ENCODE results near the gene GNA12. TPM values are rescaled to one million over a fixed set of nuclear protein-coding genes. Genes with fewer than 3 reads are reported as not detected.

Gene GNA12
- total and polyA plus RNA-seq, 11 donors, result 10.7 to 56.5 (median 34.9) TPM

DNA sequence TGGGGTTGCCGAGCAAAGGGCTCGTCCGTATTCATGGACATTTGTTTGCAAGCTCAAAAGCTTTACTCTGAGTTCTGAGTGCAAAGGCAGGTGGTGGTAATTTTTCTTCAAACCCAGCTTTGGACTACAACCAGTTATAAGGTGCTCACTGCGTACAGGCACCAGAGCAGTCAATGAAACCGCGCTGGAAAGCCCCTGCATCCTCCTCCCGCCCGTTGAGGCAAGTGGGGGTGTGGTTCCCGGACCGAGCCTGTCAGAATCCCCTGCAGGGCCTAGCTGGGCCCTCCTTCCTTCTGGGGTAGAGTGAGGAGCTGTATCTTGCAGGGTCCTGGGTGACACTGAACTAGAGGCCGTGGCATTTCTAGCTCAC, 133.8 kb downstream of the GNA12 start:
- peak in 1 of 5 donors; percentile 23 for DNase-seq
- Histone ChIP-seq H3K4me1 (peaks cover 0 to 39% (median 18%) of the 10 kb centered on the region in 12 donors), H3K4me3 (peak overlapping the region in 2 of 12 donors; percentile 27 to 31), H3K27me3 (no peaks in the 10 kb centered on the region), H3K9me3 (peaks cover 0 to 7% (median 0%) of the 10 kb centered on the region in 12 donors), H3K36me3 (peaks cover 0 to 6% (median 0%) of the 10 kb centered on the region in 9 donors), H3K27ac (no peak overlapping the region)
- intact Hi-C loops (cut with DNase I), result no loop called here
- TF ChIP-seq, protein P1, sequence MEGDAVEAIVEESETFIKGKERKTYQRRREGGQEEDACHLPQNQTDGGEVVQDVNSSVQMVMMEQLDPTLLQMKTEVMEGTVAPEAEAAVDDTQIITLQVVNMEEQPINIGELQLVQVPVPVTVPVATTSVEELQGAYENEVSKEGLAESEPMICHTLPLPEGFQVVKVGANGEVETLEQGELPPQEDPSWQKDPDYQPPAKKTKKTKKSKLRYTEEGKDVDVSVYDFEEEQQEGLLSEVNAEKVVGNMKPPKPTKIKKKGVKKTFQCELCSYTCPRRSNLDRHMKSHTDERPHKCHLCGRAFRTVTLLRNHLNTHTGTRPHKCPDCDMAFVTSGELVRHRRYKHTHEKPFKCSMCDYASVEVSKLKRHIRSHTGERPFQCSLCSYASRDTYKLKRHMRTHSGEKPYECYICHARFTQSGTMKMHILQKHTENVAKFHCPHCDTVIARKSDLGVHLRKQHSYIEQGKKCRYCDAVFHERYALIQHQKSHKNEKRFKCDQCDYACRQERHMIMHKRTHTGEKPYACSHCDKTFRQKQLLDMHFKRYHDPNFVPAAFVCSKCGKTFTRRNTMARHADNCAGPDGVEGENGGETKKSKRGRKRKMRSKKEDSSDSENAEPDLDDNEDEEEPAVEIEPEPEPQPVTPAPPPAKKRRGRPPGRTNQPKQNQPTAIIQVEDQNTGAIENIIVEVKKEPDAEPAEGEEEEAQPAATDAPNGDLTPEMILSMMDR (IDR thresholded peaks at IDR 0.05), result no peak
- TF ChIP-seq POLR2A (IDR thresholded peaks at IDR 0.05), result no peak
- no peak for ATAC-seq
- WGBS, 4 donors, result 84 to 94% (median 89%) methylated on average over 11 of the region's 11 CpGs

DNA sequence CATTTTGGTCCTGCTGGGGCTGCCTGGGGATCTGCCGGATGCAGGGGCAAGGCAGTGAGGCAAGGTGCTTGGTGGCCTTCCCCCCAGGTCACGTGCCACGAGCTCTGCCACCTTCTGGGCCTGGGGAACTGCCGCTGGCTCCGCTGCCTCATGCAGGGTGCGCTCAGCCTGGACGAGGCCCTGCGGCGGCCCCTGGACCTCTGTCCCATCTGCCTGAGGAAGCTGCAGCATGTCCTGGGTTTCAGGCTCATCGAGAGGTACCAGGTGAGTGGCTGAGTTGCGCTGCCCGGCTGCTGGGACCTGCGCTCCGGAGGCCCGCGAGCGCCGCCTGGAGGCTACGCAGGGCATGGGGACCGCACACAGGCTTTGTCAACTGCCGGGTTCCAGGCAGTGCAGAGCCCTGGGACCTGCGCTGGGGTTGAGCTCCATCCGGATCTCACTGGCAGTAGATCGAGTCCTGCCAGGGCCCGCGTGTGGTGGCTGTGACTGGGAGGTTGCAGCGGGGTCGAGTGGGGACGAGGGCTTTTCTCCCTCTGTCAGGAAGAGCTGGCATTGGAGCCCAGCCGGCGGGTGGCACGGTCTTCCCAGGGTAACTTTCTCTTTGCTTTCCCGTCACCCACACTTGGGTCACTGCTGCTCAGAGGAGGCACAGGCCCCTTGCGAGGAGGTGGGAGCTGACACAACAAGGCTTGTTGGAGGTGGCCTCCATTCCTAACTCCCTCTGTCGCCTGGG, 134.4 kb downstream of the GNA12 start:
- Histone ChIP-seq H3K4me3 (peak overlapping the region in 3 of 12 donors; percentile 26 to 31 (median 27)), H3K9me3 (peaks cover 0 to 3% (median 0%) of the 10 kb centered on the region in 12 donors), H3K27me3 (no peaks in the 10 kb centered on the region), H3K36me3 (peaks cover 0 to 6% (median 0%) of the 10 kb centered on the region in 9 donors), H3K27ac (no peak overlapping the region), H3K4me1 (peaks cover 0 to 34% (median 16%) of the 10 kb centered on the region in 12 donors)
- TF ChIP-seq, protein P1 (IDR thresholded peaks at IDR 0.05), result peak; percentile 69 to 86 (median 78)
- TF ChIP-seq POLR2A (IDR thresholded peaks at IDR 0.05), result no peak
- DNase-seq (peak in 3 of 5 donors; percentile 67 to 85 (median 71)), ATAC-seq (peak in 3 of 4 donors; percentile 51 to 69 (median 60))
- 37 to 63% (median 43%) methylated on average over 9 to 35 of the region's 35 CpGs for WGBS, 4 donors
- intact Hi-C loops (cut with DNase I), result no loop called here

DNA sequence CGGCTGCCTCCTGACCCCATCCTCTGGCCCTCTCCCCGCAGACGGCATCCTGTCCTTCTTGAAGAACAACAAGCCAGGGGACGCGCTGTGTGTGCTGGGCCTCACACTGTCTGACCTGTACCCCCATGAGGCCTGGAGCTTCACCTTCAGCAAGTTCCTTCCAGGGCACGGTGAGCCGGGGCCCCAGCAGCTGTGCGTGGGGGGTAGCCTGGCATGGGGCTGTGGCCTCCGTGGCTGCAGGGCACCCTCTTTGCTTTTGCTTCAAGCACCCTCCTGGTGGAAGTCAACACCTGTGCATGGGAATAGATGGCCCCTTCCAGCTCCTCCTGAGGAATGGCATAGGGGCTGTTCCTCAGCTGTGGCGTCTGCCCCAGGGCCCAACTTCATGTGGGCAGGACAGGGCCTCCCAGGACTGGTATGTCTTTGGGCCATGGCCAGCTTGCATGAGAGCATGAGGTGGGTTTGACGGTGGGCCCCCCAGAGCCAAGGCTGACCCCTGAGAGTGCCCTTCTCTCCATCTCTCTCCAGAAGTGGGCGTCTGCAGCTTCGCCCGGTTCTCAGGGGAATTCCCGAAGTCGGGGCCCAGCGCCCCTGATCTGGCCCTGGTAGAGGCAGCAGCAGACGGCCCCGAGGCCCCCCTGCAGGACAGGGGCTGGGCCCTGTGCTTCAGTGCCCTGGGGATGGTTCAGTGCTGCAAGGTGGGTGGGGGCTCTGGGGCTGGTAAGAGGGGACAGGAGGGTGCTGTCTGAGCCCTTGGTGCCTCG, 135.4 kb downstream of the GNA12 start:
- ATAC-seq (no peak), DNase-seq (no peak)
- intact Hi-C loops (cut with DNase I), result no loop called here
- Histone ChIP-seq H3K27ac (no peak overlapping the region), H3K4me3 (no peak overlapping the region), H3K36me3 (peaks cover 0 to 6% (median 0%) of the 10 kb centered on the region in 9 donors), H3K4me1 (peaks cover 0 to 32% (median 16%) of the 10 kb centered on the region in 12 donors), H3K9me3 (peaks cover 0 to 3% (median 0%) of the 10 kb centered on the region in 12 donors), H3K27me3 (no peaks in the 10 kb centered on the region)
- TF ChIP-seq, protein P1 (IDR thresholded peaks at IDR 0.05), result no peak
- no peak for TF ChIP-seq POLR2A (IDR thresholded peaks at IDR 0.05)
- 71 to 93% (median 90%) methylated on average over 17 to 20 of the region's 20 CpGs for WGBS, 4 donors

DNA sequence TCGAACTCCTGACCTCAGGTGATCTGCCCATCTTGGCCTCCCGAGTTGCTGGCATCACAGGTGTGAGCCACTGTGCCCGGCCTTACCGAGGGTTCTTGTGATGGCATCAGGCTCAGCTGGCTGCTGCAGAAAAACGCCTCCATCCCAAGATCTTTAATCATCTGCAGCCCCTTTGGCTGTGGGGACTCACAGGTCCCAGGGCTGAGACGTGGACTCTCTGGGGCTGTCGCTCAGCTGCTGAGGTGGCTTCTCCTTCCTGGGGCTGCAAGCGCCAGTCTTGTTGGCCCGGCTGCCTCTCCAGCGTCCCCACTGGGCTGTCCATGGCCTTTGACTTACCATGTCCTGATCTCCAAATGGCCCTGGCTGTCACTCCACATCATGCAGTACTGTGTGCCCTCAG, 136.1 kb downstream of the GNA12 start:
- H3K4me1 ChIP-seq, result peaks cover 0 to 25% (median 10%) of the 10 kb centered on the region in 12 donors
- ATAC-seq, result no peak
- peaks cover 0 to 6% (median 0%) of the 10 kb centered on the region in 9 donors for H3K36me3 ChIP-seq
- no peaks in the 10 kb centered on the region for H3K27me3 ChIP-seq
- TF ChIP-seq, protein P1 (IDR thresholded peaks at IDR 0.05), result no peak
- TF ChIP-seq POLR2A (IDR thresholded peaks at IDR 0.05), result no peak
- H3K27ac ChIP-seq, result no peak overlapping the region
- DNase-seq, result no peak
- H3K9me3 ChIP-seq, result peaks cover 0 to 3% (median 0%) of the 10 kb centered on the region in 12 donors
- intact Hi-C loops (cut with DNase I), result no loop called here
- H3K4me3 ChIP-seq, result no peak overlapping the region
- WGBS, 4 donors, result 91 to 98% (median 94%) methylated on average over 10 of the region's 10 CpGs
